LHCN-M2 (cell line): ENCODE results near the gene HS6ST2. TPM values are rescaled to one million over a fixed set of nuclear protein-coding genes. Genes with fewer than 3 reads are reported as not detected.

Source experiments
- DNase-seq: peaks from one replicate; pipeline ENCODE4 v3.0.0-alpha.2; 2012; ENCODE audit warnings: low read depth
- total RNA-seq: library from RNA; depleted of rRNA; stranded (reverse); fragments of >200 nt; gene quantifications from 2 replicates; pipeline ENCODE4 v1.2.3, GENCODE V29; 2014

HS6ST2 gene
- total RNA-seq, 1 experiment from 2014 or later, result not detected

- no peak for DNase-seq
Measured at GRCh38 chrX:132848296-132848970, 110.0 kb downstream of the HS6ST2 start.

- no peak for DNase-seq
Measured at GRCh38 chrX:132843363-132843762, 115.1 kb downstream of the HS6ST2 start.

GRCh38 chrX:132842460-132843238 is 115.8 kb downstream of the HS6ST2 start:
- DNase-seq, result no peak

- DNase-seq, result no peak
Measured at GRCh38 chrX:132837967-132838366, 120.5 kb downstream of the HS6ST2 start.

GRCh38 chrX:132837126-132837525 is 121.3 kb downstream of the HS6ST2 start:
- peak; percentile 64 for DNase-seq

- DNase-seq, result no peak
Measured at GRCh38 chrX:132836471-132836870, 122.0 kb downstream of the HS6ST2 start.

GRCh38 chrX:132834741-132835140 is 123.7 kb downstream of the HS6ST2 start:
- DNase-seq, result no peak

GRCh38 chrX:132834109-132834508 is 124.3 kb downstream of the HS6ST2 start:
- no peak for DNase-seq

GRCh38 chrX:132833373-132833772 is 125.1 kb downstream of the HS6ST2 start:
- no peak for DNase-seq

- DNase-seq, result peak; percentile 24
Measured at GRCh38 chrX:132831336-132831973, 127.0 kb downstream of the HS6ST2 start.

GRCh38 chrX:132822634-132823012 is 135.8 kb downstream of the HS6ST2 start:
- DNase-seq, result no peak

GRCh38 chrX:132821974-132822633 is 136.3 kb downstream of the HS6ST2 start:
- DNase-seq, result no peak

GRCh38 chrX:132820675-132821074 is 137.8 kb downstream of the HS6ST2 start:
- no peak for DNase-seq

- no peak for DNase-seq
Measured at GRCh38 chrX:132819711-132820264, 138.6 kb downstream of the HS6ST2 start.

- no peak for DNase-seq
Measured at GRCh38 chrX:132818638-132819037, 139.8 kb downstream of the HS6ST2 start.

- DNase-seq, result no peak
Measured at GRCh38 chrX:132815643-132816042, 142.8 kb downstream of the HS6ST2 start.

- no peak for DNase-seq
Measured at GRCh38 chrX:132810964-132811712, 147.3 kb downstream of the HS6ST2 start.

GRCh38 chrX:132810488-132810887 is 147.9 kb downstream of the HS6ST2 start:
- DNase-seq, result no peak

GRCh38 chrX:132809581-132809980 is 148.8 kb downstream of the HS6ST2 start:
- no peak for DNase-seq

- no peak for DNase-seq
Measured at GRCh38 chrX:132807411-132808030, 150.9 kb downstream of the HS6ST2 start.

GRCh38 chrX:132802033-132802432 is 156.4 kb downstream of the HS6ST2 start:
- no peak for DNase-seq
